Measurements from ENCODE around the gene ACOX3.
"Not testable (repeated sequence)": the region's sequence is repeated elsewhere in the genome, so short reads cannot be mapped to it uniquely, and the experiment has no call there.

The ACOX3 gene

GRCh38 chr4:8345053-8345945 lies 95.2 kb downstream of the ACOX3 start:
- DNase-seq (ENCODE audit: insufficient read length), result no peak
- TF ChIP-seq POLR2AphosphoS5 (IDR thresholded peaks at IDR 0.05; ENCODE audit: low read depth, low read length) (no peak), TAF1 (IDR thresholded peaks at IDR 0.05; ENCODE audit: borderline replicate concordance, low read depth, low read length) (no peak), POLR2A (IDR thresholded peaks at IDR 0.05; ENCODE audit: low read depth, low read length) (no peak)
- no peak for FAIRE-seq

GRCh38 chr4:8344377-8344776 lies 96.1 kb downstream of the ACOX3 start:
- TF ChIP-seq TAF1 (IDR thresholded peaks at IDR 0.05; ENCODE audit: borderline replicate concordance, low read depth, low read length) (no peak), POLR2A (IDR thresholded peaks at IDR 0.05; ENCODE audit: low read depth, low read length) (no peak), POLR2AphosphoS5 (IDR thresholded peaks at IDR 0.05; ENCODE audit: low read depth, low read length) (no peak)
- DNase-seq (ENCODE audit: insufficient read length) (no peak), FAIRE-seq (no peak)

GRCh38 chr4:8343967-8344331 lies 96.6 kb downstream of the ACOX3 start:
- DNase-seq (ENCODE audit: insufficient read length) (no peak), FAIRE-seq (no peak)
- TF ChIP-seq POLR2AphosphoS5 (IDR thresholded peaks at IDR 0.05; ENCODE audit: low read depth, low read length) (no peak), TAF1 (IDR thresholded peaks at IDR 0.05; ENCODE audit: borderline replicate concordance, low read depth, low read length) (no peak), POLR2A (IDR thresholded peaks at IDR 0.05; ENCODE audit: low read depth, low read length) (no peak)

DNA sequence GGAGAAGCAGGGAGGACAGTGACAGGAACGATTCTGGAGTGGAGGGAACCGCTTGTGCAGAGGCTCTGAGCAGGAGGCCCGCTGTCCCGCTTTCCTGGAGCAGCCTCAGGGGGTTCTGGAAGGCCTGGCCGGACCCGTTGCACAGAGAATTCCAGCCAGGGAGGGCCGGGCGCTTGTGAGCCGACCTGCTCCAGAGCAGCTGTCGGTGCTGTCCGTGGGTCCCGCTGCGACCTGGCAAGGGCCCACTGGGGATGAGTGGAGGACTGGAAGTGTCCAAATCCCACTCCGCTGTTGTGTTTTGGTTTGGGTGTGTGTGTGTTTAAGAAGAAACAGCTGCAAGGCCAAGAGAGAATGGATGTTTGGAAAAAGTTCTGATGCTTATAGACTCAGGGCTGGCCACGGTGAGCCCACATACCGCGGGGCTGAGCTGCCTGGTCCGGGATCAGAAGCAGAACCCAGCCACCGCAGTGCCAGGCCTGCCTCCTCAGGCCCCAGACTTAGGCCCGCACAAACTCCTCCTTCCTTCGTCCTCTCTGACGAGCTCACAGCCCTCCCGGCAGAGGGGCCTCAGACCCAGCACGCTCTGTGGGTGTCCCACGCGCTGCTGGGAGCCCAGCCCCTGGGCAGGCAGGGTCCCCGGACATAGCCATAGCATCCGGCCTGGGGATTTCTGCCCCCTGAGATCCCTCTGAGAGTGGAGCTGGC lies 97.1 kb downstream of the ACOX3 start:
- no peak for FAIRE-seq
- TF ChIP-seq POLR2AphosphoS5 (IDR thresholded peaks at IDR 0.05; ENCODE audit: low read depth, low read length) (no peak), TAF1 (IDR thresholded peaks at IDR 0.05; ENCODE audit: borderline replicate concordance, low read depth, low read length) (no peak), POLR2A (IDR thresholded peaks at IDR 0.05; ENCODE audit: low read depth, low read length) (no peak)

GRCh38 chr4:8342651-8343261 lies 97.8 kb downstream of the ACOX3 start:
- FAIRE-seq (no peak), DNase-seq (ENCODE audit: insufficient read length) (no peak)
- TF ChIP-seq POLR2A (IDR thresholded peaks at IDR 0.05; ENCODE audit: low read depth, low read length), result no peak
- no peak for TF ChIP-seq TAF1 (IDR thresholded peaks at IDR 0.05; ENCODE audit: borderline replicate concordance, low read depth, low read length)
- TF ChIP-seq POLR2AphosphoS5 (IDR thresholded peaks at IDR 0.05; ENCODE audit: low read depth, low read length), result no peak

More for the DNA sequence above, 97.1 kb downstream of the ACOX3 start:
- DNase-seq (ENCODE audit: insufficient read length), result no peak

GRCh38 chr4:8341691-8342090 lies 98.8 kb downstream of the ACOX3 start:
- DNase-seq (ENCODE audit: insufficient read length), result no peak
- TF ChIP-seq TAF1 (IDR thresholded peaks at IDR 0.05; ENCODE audit: borderline replicate concordance, low read depth, low read length) (no peak), POLR2A (IDR thresholded peaks at IDR 0.05; ENCODE audit: low read depth, low read length) (no peak), POLR2AphosphoS5 (IDR thresholded peaks at IDR 0.05; ENCODE audit: low read depth, low read length) (no peak)
- no peak for FAIRE-seq

- not testable (repeated sequence) for DNase-seq (ENCODE audit: insufficient read length); FAIRE-seq
These were observed 99.2 kb downstream of the ACOX3 start for GRCh38 chr4:8341281-8341680.

- DNase-seq (ENCODE audit: insufficient read length), result no peak
- no peak for FAIRE-seq
- no peak for TF ChIP-seq TAF1 (IDR thresholded peaks at IDR 0.05; ENCODE audit: borderline replicate concordance, low read depth, low read length)
- no peak for TF ChIP-seq POLR2A (IDR thresholded peaks at IDR 0.05; ENCODE audit: low read depth, low read length)
- TF ChIP-seq POLR2AphosphoS5 (IDR thresholded peaks at IDR 0.05; ENCODE audit: low read depth, low read length), result no peak
These were observed 99.7 kb downstream of the ACOX3 start for GRCh38 chr4:8340781-8341241.

DNA sequence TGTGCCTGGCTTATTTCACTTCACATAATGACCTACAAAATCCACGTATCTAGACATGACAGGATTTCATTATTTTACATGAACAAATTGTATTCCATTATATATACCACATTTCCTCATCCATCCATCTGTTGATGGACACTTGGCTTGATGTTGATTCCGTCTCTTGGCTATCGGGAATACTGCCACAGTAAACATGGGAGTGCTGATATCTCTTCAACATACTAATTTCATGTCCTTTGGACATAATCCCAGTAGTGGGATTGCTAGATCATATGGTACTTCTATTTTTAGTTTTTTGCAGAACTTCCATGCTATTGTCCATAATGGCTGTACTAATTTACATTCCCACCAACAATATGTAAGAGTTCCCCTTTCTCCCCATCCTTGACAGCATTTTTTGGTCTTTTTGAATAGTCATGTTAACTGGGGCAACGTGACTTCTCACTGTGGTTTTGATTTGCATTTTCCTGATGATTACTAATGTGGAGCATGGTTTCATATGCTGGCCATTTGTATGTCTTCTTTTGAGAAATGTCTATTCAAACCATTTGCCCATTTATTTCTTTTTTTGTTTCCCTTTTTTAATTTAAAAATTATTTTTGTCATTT lies 102.1 kb downstream of the ACOX3 start:
- DNase-seq (ENCODE audit: insufficient read length), result no peak
- FAIRE-seq, result no peak
- no peak for TF ChIP-seq POLR2A (IDR thresholded peaks at IDR 0.05; ENCODE audit: low read depth, low read length)
- no peak for TF ChIP-seq TAF1 (IDR thresholded peaks at IDR 0.05; ENCODE audit: borderline replicate concordance, low read depth, low read length)
- TF ChIP-seq POLR2AphosphoS5 (IDR thresholded peaks at IDR 0.05; ENCODE audit: low read depth, low read length), result no peak

GRCh38 chr4:8336412-8337075 lies 104.0 kb downstream of the ACOX3 start:
- FAIRE-seq (no peak), DNase-seq (ENCODE audit: insufficient read length) (no peak)

GRCh38 chr4:8335848-8336247 lies 104.7 kb downstream of the ACOX3 start:
- DNase-seq (ENCODE audit: insufficient read length) (no peak), FAIRE-seq (no peak)
- no peak for TF ChIP-seq POLR2A (IDR thresholded peaks at IDR 0.05; ENCODE audit: low read depth, low read length)
- no peak for TF ChIP-seq POLR2AphosphoS5 (IDR thresholded peaks at IDR 0.05; ENCODE audit: low read depth, low read length)
- TF ChIP-seq TAF1 (IDR thresholded peaks at IDR 0.05; ENCODE audit: borderline replicate concordance, low read depth, low read length), result no peak

More at GRCh38 chr4:8336412-8337075, 104.0 kb downstream of the ACOX3 start:
- TF ChIP-seq POLR2A (IDR thresholded peaks at IDR 0.05; ENCODE audit: low read depth, low read length) (no peak), POLR2AphosphoS5 (IDR thresholded peaks at IDR 0.05; ENCODE audit: low read depth, low read length) (no peak), TAF1 (IDR thresholded peaks at IDR 0.05; ENCODE audit: borderline replicate concordance, low read depth, low read length) (no peak)
